Measurements from ENCODE around the gene CDH13.

CDH13 gene

DNA sequence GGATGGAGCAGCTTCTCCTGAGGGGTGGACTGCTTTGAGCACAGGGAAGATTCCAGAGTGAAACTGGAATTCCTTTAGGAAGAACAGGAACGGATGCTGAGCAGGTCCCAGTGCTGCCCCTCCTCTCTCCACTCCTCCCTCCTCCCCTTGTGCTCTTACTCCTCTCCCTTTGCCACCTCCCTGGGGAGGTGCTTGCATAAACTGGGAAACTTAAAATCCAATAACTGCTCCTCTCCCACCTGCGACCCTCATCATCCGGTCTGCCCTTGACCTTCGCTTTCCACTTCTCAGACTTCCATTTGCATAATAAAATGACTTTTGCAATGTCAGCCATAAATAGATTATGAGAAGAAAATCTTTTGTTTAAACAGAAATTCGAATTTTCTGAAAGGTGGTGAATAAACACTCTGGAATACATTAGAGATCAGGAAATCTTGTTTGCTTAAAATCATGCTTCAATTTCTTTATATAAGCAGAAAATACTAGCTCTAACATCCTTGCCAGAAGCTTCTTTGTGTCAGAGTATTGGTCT lies 1204.8 kb downstream of the CDH13 start:
- DNase-seq = no peak

DNA sequence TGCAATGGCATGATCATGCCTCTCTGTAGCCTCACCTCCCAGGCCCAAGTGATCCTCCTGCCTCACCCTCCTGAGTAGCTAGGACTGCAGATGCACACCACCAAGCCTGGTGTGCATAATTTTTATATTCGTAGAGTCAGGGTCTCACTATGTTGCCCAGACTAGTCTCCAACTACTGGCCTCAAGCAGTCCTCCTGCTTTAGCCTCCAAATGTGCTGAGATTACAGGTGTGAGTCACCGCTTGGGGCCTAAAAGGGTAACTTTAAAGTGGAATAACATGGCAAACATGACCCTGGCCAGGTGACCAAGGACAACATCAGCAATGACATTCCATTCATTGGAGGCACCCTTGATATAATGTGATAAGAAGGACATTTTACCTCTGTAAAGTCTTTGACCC lies 1207.2 kb downstream of the CDH13 start:
- no peak for DNase-seq

GRCh38 chr16:83835586-83836566 lies 1209.1 kb downstream of the CDH13 start:
- DNase-seq = peak; percentile 50

- DNase-seq = no peak
These were observed 1210.8 kb downstream of the CDH13 start for GRCh38 chr16:83837566-83837965.

DNA sequence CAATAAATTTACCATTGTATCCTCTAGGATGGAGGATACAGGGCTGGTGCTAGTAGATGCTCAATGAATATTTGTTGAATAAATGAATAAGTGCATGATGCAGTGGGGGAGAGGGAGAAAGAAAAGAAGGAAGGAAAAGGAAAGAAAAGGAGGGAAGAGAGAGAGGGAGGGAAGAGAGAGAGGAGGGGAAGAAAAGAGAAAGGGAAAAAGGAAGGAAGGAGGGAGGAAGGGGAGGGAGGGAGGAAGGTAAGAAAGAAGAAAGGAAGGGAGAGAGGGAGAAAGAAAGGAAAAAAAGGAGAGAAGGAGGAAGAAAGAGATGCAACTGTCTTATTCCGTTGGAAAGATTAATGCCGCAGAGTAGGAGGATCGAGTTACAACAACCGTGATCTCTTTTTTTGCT lies 1211.4 kb downstream of the CDH13 start:
- DNase-seq = no peak

GRCh38 chr16:83839561-83839960 lies 1212.8 kb downstream of the CDH13 start:
- no peak for DNase-seq

DNA sequence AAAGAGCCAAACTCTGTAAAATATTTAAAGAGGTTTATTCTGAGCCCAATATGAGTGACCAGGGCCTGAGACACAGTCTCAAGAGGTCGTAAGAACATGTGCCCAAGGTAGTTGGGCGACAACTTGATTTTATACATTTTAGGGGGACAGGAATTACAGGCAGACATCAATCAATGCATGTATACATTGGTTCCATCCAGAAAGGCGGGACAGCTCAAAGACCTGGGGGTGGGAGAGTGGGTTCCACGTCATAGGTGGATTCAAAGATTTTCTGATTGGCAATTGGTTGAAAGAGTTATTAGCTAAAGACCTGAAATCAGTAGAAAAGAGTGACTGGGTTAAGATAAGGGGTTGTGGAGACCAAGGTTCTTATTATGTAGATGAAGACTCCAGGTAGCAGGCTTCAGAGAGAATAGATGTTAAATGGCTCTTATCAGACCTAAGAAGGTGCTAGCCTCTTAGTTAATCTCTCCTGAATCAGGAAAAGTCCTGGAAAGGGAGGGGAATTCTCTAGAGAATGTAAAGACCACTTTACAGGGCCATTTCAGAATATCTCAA lies 1213.4 kb downstream of the CDH13 start:
- DNase-seq = no peak

GRCh38 chr16:83842291-83842690 lies 1215.5 kb downstream of the CDH13 start:
- no peak for DNase-seq

GRCh38 chr16:83842756-83843507 lies 1216.2 kb downstream of the CDH13 start:
- DNase-seq = peak; percentile 71

GRCh38 chr16:83843657-83844056 lies 1216.9 kb downstream of the CDH13 start:
- peak; percentile 25 for DNase-seq

DNA sequence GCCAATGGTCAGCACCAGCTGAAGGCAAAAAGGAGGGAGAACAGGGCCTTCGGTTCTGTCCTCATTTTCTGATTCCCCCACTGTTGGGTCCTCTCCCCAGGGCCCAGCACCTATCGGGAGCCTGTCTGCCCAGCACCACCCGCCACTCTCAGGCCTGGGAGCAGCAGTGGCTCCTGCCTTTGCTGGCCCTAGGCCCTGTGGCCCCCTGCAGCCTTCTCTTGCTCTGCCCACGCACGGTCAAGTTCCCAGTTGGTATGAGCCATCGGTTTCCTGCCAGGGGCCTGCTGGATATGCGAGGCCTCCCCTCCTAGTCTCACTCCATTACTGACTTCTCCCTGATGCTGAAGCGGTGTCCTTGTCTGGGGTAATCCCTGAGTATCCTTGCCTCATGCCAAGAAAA lies 1218.5 kb downstream of the CDH13 start:
- no peak for DNase-seq

- DNase-seq = peak; percentile 93
These were observed 1220.8 kb downstream of the CDH13 start for GRCh38 chr16:83847371-83848225.

DNA sequence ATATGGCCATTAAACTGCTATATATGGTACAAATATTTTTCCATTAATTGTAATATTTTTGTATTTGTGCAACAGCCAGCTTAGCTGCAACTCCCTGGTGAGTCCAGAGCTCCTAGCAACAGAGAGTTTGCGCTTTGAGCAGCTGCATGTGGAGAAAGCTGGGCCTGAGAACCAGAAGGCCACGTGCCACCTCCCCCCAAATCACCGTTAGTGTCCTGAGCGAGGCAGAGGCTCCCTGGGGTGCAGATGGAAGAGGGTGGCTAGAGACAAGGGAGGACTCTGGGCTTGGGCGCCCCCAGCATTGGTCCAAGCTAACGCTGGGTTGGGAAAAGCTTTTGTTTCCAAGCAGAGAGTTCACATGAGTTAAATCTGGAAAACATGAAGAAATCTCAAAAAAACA lies 1222.7 kb downstream of the CDH13 start:
- DNase-seq = no peak

All from inflammatory macrophage treated with lipopolysaccharide for 4 hours (primary cell).